ENCODE results near the gene TMEM11.

Gene TMEM11, protein sequence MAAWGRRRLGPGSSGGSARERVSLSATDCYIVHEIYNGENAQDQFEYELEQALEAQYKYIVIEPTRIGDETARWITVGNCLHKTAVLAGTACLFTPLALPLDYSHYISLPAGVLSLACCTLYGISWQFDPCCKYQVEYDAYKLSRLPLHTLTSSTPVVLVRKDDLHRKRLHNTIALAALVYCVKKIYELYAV

DNA sequence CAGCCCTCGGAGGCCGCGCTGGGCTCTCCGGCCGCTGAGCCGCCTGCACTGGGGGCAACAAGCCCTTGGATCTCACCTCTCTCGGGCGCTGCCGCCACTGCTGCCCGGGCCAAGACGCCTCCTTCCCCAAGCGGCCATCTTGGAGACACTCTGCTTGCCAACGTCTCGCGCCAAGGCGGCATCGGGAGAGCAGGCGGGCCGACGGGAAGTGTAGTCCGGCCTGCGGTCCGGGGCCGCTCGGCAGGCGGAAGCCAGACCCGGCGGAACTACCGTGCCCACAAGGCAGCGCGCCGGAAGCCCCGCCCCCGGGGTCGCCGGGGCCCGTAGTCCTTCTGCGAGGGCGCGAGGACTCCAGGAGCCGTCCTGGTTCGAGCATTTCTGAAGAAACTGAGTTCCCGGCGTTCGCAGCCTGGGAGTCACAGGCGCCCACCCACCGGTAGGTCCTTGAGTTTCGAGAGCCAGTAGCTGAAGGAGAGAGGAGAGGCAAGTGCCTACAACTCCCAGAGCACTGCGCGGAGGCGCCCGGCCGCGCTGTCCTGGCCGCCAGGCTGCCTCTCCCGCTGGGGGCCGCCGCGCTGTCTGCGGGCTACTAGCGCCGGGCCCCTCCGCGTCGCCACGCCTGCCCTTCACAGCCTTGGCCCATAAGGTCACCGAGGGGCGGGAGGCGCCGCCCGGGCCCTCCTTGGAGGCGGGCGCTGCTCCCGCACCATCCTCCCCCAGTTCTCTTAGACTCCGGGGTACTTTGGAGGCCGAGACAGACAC is at the start of gene TMEM11:
TSS of gene TMEM11 (minus strand) at position 147 of the 762 bp plus-strand sequence. CDS start at position 138, 9 bp downstream.
- H3K4me1 Mint-ChIP-seq, result peaks cover 45% of the 10 kb centered on the region
- peak within 1 kb of the TSS; percentile 84 for H3K4me3 Mint-ChIP-seq

DNA sequence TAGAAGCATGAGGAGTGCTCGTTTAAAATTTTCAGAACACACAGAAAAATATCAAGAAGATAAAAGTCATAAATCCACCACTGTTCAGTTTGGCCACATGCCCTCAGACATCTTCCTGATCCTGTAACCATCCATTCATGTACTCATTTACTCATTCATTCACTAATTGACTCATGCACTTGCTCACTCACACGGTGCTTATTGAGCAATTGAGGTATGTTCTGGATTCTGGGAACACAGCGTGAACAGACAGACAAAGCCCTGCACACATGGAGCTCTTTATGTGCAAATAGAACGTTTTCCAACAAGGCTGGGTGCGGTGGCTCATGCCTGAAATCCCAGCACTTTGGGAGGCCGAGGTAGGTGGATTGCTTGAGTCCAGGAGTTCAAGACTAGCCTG is 49.4 kb upstream of the TMEM11 start:
- Mint-ChIP-seq H3K27me3 (no peaks in the 10 kb centered on the region), H3K9me3 (no peaks in the 10 kb centered on the region), H3K4me1 (peaks cover 20% of the 10 kb centered on the region), H3K27ac (no peak overlapping the region), H3K4me3 (no peak overlapping the region), H3K36me3 (no peaks in the 10 kb centered on the region)
- ATAC-seq, result no peak

More for the DNA sequence above, at the start of gene TMEM11:
- Mint-ChIP-seq H3K27me3 (no peaks in the 10 kb centered on the region), H3K27ac (peak within 1 kb of the TSS; percentile 91), H3K9me3 (no peaks in the 10 kb centered on the region), H3K36me3 (peaks cover 7% of the 10 kb centered on the region)
- ATAC-seq, result peak; percentile 98

DNA sequence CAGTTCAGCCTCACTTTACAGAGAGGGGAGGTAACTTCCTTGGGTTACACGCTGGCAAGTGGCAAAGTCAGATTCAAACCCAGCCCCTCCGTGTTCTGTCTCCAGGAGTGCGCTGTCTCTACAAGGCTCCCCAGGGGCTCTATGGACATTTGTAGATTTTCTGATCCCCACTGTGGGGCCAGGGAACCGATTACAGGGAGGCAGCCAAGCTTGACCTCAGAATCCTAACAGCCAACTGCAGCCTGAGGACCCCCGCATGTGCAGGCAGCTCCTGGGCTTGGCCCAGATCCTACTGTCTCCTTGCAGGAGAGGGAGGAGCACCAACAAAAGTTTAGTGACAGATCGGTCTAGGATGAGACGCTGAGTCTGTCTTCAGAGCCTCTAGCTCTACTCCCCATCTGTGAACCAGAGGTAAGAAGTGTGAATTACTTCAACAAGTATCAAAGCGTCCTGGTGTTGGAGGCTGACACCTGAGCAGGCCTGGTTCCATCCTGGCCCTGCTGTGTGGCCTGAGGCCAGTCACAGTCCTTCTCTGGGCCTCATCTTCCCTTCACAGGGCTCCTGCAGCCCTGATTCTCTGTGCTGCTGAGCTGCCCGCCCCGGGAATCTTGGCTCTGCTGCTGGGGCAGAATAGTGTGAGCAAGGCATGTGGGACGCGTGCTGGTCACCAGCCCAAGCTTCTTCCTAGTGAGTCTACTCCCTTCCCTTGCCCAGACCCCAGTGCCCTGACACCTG is 48.5 kb upstream of the TMEM11 start:
- H3K27ac Mint-ChIP-seq, result no peak overlapping the region
- no peak for ATAC-seq

DNA sequence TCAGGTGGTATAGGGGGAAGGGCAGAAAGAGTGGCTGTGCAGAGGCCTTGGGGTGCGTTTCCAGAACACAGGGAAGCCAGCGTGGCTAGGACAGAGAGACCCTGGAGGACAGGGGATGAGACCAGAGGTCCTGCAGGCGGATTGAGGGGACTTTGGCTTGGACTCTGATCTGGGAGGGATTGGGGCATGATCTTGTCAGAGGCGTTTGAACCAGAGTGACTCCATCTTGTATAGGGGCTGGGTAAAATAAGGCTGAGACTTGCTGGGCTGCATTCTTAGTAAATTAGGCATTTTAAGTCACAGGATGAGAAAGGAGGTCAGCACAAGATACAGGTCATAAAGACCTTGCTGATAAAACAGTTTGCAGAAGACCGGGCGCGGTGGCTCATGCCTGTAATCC is 44.6 kb upstream of the TMEM11 start:
- no peak for ATAC-seq
- H3K36me3 Mint-ChIP-seq, result no peaks in the 10 kb centered on the region
- H3K27ac Mint-ChIP-seq, result no peak overlapping the region
- H3K4me3 Mint-ChIP-seq, result no peak overlapping the region
- peaks cover 6% of the 10 kb centered on the region for H3K4me1 Mint-ChIP-seq
- H3K9me3 Mint-ChIP-seq, result no peaks in the 10 kb centered on the region
- H3K27me3 Mint-ChIP-seq, result no peaks in the 10 kb centered on the region

More for the DNA sequence above, 48.5 kb upstream of the TMEM11 start:
- Mint-ChIP-seq H3K36me3 (no peaks in the 10 kb centered on the region), H3K27me3 (no peaks in the 10 kb centered on the region), H3K4me3 (no peak overlapping the region), H3K4me1 (peaks cover 12% of the 10 kb centered on the region), H3K9me3 (no peaks in the 10 kb centered on the region)

DNA sequence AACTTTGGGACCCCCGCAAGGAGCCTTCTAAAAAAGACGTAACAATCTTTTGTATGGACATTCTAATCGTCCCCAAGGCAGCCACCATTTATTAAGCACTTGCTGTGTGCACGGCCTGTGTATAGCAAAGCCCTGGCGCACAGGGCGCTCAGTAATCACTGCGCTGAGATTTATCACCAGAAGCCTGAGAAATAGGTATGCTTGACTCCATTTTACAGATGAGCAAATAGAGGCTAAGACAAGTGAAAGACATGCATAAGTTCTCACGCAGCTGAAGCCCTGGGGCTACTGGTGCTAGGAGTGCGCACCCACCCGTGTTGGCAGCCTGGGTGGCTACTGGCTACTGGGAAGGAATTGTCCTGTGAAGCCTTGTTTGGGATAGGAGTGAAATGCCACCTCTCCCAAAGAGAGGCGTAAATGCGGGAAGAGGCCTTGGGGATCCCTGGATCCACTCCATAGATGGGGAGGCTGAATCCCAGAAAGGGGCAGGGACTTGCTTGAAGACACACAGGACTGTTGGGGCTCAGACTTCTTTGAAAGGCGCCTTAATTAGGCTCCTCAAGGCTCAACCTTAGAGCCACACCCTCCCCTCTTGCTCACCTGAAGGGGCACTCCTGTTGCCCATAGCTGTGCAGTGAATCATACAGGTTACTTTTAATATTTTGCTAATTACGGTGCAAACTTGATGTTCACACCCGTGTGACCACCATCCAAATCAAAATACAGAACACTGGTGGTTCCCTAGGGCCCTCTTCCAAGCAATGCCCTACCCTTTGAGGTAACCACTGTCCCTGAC is 39.9 kb upstream of the TMEM11 start:
- H3K27ac Mint-ChIP-seq, result peak overlapping the region; percentile 76
- H3K4me1 Mint-ChIP-seq, result peaks cover 26% of the 10 kb centered on the region
- H3K27me3 Mint-ChIP-seq, result no peaks in the 10 kb centered on the region
- H3K4me3 Mint-ChIP-seq, result peak overlapping the region; percentile 76
- no peaks in the 10 kb centered on the region for H3K36me3 Mint-ChIP-seq
- ATAC-seq, result peak; percentile 10
- no peaks in the 10 kb centered on the region for H3K9me3 Mint-ChIP-seq

DNA sequence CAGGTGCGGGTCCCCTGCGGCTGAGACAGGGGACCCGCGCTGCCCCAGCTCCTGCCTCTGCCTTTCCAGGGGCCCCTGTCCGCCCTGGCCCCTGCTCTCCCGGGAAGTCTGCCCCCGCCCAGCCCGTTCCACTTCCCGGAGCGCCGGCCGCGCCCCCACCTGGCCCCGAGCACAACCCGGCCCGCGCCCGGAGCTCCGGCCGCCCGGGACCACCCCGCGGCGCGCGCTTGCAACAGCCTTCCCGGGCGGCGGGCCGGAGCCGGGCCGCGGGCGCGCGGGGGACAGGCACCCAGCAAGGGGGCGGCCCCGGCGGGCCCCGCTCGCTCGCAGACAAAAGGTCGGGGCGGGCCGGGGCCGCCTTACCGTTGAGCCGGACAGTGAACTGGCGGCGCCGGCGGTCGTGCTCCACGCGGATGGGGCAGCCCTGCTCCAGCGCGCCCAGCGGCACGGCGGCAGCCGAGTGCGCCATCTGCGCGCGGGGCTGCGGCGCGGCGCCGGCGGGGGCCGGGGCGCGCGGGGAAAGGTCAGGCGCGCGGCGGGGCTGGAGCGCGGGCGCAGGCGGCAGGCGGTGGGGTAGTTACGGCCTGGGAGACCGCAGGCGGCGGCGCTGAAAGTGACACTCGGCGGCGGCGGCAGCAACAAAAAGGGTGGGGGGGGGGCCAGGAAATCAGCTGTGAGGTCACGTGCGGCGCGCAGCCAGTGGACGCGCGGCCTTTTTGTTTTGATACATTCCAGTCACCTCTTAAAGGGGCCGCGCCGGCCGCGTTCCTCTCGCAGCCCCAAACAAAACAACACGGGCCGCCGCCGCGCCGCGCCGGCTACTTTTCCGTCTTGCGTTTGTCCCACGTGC is 39.1 kb upstream of the TMEM11 start, which contains the start of gene NATD1:
TSS of gene NATD1 (minus strand) at position 615 of the 850 bp plus-strand sequence. CDS start at position 469, 146 bp downstream.
- H3K27ac Mint-ChIP-seq, result peak within 1 kb of the TSS; percentile 76
- no peaks in the 10 kb centered on the region for H3K36me3 Mint-ChIP-seq
- H3K9me3 Mint-ChIP-seq, result no peaks in the 10 kb centered on the region
- peak; percentile 82 for ATAC-seq
- H3K27me3 Mint-ChIP-seq, result no peaks in the 10 kb centered on the region
- peak within 1 kb of the TSS; percentile 76 for H3K4me3 Mint-ChIP-seq
- peaks cover 20% of the 10 kb centered on the region for H3K4me1 Mint-ChIP-seq

DNA sequence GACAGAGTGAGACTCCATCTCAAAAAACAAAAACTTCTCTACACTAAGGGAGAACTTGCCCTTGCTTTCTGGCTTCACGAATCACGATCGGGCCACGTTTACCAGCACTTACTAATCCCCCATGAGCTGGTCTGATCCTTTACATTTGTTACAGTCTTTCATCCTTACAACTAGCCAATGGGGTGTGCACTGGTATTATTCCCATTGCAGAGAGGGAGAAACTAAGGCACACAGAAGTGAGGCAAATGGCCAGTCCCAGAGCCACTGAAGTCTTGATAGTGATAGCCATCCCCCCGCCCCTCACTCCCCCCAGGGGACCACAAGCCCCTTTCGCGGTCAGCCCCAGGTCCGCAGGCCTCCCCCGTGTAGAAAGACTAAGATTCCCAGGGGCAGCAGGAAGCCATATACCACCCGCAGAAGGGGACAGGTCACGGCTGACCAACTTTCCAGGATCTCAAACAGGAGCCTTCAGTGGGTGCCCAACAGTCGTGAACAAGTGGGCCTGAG is 38.4 kb upstream of the TMEM11 start:
- no peaks in the 10 kb centered on the region for H3K27me3 Mint-ChIP-seq
- peak overlapping the region; percentile 71 for H3K4me3 Mint-ChIP-seq
- peak overlapping the region; percentile 9 for H3K27ac Mint-ChIP-seq
- no peaks in the 10 kb centered on the region for H3K36me3 Mint-ChIP-seq
- no peak for ATAC-seq
- peaks cover 20% of the 10 kb centered on the region for H3K4me1 Mint-ChIP-seq
- H3K9me3 Mint-ChIP-seq, result no peaks in the 10 kb centered on the region

DNA sequence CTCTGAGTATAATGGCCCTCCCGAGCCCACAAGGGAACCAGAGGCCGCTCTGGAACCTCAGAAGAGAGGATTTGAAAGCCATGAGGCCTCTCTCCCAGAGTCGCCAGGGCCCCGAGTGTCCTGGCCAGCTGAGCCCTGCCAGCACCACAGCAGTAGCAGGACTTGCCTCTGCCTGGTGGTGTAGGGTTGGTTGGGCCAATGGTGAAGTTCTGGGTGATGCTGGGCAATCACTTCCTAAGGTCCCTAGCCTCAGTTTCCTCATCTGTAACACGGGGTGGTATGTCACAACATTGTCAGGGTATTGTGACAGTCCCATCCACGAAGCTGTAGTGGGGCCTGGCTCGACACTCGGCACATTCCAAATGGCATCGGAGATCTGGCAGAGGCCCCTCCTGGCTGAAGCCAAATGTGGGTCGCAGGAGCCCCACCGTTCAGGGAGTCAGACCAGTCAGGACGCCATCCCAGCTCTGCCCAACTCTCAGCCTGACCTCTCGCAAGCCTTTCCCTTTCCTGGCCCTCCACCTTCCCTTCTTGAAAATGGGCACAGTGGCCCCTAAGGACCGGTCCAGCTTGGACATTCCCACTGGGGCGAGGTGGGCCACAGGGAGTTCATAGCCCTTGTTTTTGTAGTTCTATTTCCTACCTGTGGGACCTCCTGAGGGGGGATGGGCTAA is 37.5 kb upstream of the TMEM11 start:
- no peak for ATAC-seq
- Mint-ChIP-seq H3K27ac (no peak overlapping the region), H3K4me3 (no peak overlapping the region), H3K4me1 (peaks cover 20% of the 10 kb centered on the region), H3K27me3 (no peaks in the 10 kb centered on the region), H3K9me3 (no peaks in the 10 kb centered on the region), H3K36me3 (no peaks in the 10 kb centered on the region)

DNA sequence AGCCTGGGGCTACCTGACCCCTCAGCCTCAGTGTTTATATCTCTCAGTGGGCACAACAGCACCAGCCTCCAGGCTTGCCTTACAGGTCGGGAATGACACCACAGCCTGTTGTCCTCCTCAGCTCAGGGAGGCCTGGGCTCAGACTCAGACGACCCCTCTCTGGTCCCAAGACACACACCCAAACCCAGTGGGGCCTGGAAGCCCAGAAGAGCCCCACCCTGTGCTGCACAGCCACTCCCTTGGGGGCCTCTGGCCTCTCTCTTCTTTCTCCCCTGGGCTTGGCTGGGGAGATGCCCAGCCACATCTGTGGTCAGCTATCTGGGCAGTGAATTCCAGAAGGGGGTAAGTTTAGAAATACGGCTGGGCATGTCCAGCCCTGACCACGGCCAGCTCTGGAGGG is 36.9 kb upstream of the TMEM11 start:
- no peak overlapping the region for H3K27ac Mint-ChIP-seq

DNA sequence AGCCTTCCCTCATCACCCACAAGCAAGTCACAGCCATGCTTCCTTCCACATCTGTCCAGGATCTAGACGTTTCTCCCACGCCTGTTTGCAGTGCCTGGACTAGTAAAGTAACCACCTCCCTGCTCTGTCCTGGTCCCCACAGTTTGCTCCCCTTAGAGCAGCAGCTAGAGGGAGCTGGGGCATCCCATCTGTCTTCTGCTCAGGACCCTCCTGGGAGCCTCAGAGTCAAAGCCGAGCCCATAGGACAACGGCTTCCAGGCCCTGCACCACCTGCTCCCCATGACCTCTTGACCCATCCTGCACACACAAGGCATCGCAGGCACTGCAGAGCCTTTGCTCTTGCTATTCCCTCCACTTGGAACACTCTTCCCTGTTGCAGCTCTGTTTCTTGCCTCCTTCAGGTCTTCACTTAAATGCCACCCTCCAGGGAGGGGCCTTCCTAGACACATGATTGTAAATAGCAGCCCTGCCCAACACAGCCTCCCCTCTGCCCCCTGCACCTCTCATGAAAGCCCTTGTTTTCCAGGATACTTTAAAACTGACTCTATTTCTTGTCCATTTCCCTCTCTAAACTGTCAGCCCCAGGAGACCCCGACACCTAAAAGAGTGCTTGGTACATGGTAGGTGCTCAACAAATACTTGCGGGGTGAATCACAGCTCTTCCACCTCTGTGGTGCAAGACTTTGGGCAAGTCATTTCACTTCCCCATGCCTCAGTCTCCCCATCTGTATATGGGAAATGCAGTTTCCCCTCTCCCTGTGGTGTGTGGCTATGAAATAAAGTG is 36.2 kb upstream of the TMEM11 start:
- Mint-ChIP-seq H3K27ac (no peak overlapping the region), H3K4me3 (no peak overlapping the region), H3K36me3 (no peaks in the 10 kb centered on the region), H3K27me3 (no peaks in the 10 kb centered on the region), H3K9me3 (no peaks in the 10 kb centered on the region), H3K4me1 (peaks cover 24% of the 10 kb centered on the region)
- ATAC-seq, result no peak

More for the DNA sequence above, 36.9 kb upstream of the TMEM11 start:
- ATAC-seq, result no peak
- peaks cover 20% of the 10 kb centered on the region for H3K4me1 Mint-ChIP-seq
- H3K9me3 Mint-ChIP-seq, result no peaks in the 10 kb centered on the region
- H3K27me3 Mint-ChIP-seq, result no peaks in the 10 kb centered on the region
- no peaks in the 10 kb centered on the region for H3K36me3 Mint-ChIP-seq
- H3K4me3 Mint-ChIP-seq, result no peak overlapping the region

DNA sequence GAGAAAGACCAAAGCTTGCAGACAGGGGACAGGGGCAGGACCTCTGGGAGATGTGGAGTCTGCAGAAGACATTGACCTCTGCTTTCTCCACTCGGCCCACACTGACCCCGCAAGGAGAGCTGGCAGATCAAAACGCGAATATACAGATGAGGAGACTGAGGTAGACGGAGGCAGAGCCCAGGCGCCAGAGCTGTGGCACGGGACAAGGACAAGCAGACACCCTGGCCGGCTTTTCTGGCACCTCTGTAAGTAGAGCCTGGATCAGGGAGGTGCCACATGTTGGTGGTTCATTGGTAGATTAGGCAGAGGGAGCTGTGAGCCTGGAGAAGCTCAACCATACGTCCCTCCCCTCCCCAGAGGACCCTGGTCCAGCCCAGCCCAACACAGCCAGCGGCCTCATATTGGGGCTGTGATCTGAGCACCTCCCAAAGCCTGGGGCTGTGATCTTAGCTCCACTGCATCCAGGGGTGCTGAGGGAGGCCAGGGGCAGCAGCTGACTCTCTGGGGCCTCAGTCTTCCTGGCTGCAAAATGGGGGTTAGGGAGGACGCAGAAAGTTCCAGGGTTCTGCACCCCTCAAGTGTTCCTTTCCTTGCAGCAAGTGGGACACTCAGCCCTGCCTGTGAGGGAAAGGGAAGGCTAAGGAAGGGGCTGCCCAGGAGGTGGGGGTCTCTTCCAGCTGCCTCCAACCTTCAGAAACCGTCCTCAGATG is 35.3 kb upstream of the TMEM11 start:
- ATAC-seq, result no peak
- Mint-ChIP-seq H3K27me3 (no peaks in the 10 kb centered on the region), H3K27ac (no peak overlapping the region), H3K9me3 (no peaks in the 10 kb centered on the region), H3K4me3 (no peak overlapping the region), H3K4me1 (peaks cover 24% of the 10 kb centered on the region), H3K36me3 (no peaks in the 10 kb centered on the region)

DNA sequence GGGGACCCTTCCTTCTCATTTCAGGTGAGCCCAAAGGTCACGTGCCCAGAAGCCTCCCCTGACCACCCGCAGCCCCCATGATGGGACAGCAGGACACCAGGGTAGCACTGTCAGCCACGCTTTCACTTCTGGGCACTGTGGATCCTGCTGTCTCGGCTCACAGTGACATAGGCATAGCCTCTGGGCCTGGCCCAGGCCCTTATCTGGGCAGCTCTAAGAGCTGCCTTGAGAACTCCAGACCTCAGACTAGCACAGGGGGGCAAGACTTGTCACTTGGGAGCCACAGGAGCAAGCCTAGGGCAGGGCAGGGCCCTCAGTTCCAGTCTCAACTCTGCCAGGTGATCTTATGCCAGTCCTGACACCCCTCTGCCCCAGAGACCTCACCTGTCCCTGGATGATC is 34.5 kb upstream of the TMEM11 start:
- no peak overlapping the region for H3K4me3 Mint-ChIP-seq
- no peaks in the 10 kb centered on the region for H3K27me3 Mint-ChIP-seq
- H3K4me1 Mint-ChIP-seq, result peaks cover 24% of the 10 kb centered on the region
- ATAC-seq, result no peak
- H3K27ac Mint-ChIP-seq, result no peak overlapping the region
- H3K9me3 Mint-ChIP-seq, result no peaks in the 10 kb centered on the region
- H3K36me3 Mint-ChIP-seq, result no peaks in the 10 kb centered on the region
